GM18868 (cell line): ENCODE results near the gene SPTA1.

Experiments
- ATAC-seq: cut with Tn5 transposase; IDR thresholded peaks from one replicate; pipeline ENCODE4 v1.9.1; 2021; ENCODE audit warnings: mild to moderate bottlenecking, moderate library complexity; ENCODE audit not compliant: unreplicated experiment

The SPTA1 gene

DNA sequence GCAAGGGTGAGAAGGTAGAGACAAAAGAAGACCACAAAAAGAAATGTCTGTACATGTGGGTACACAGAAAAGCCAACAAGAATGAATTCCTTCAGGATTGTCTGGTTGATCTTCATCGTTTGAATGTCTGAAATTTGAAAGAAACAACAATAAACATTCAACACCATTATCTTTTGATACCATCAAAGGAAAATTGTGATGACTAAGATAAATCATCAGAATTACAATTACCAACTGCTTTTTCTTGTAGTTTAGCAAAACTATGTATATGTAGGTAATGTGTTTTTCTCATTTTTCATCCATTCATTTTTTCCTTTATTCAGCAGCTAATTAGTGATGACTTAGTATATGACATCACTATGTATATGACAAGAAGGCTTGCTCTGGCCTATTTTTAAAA is 106.8 kb downstream of the SPTA1 start, which contains the start of gene OR10X1:
Gene OR10X1, minus strand, starts transcription at position 167 of the 400 bp plus-strand sequence. Its CDS starts 0 bp downstream, at position 167.
- no peak for ATAC-seq

DNA sequence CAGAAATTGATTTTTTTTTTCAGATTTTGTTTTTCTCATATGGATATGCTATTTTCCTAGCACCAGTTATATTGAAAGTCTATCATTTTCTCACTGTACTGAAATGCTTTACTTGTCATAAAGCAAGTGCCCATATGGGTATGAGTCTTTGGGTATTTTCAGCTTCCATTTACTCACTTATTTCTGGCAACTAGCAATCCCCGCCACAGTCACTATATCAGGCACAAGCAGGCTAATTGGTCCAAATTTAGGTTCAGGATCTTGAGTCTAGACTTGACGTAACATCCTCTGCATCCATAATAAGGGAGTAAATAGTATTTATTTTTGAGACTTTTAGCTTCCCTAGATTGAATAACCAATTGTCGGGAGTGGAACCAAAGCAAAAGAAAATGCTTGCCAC is 109.0 kb downstream of the SPTA1 start:
- ATAC-seq, result no peak

DNA sequence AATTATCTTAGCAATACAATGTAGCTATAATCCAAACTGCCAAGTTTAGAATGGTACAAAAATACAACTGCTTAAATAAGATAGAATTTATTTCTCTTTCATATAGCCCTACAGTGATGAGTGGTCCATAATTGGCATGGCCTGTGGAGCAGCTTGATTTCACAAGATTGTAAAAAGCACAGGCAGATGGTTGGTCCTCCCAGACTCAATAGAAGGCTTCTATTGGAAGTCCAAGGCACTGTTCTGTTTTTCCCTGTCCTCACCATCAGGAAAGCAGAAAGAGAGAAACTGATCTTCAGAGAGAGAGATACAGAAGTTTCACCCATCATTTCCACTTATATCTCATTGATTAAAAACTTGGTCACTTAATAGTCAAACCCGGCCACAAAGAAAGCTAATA is 114.3 kb downstream of the SPTA1 start:
- ATAC-seq, result no peak

DNA sequence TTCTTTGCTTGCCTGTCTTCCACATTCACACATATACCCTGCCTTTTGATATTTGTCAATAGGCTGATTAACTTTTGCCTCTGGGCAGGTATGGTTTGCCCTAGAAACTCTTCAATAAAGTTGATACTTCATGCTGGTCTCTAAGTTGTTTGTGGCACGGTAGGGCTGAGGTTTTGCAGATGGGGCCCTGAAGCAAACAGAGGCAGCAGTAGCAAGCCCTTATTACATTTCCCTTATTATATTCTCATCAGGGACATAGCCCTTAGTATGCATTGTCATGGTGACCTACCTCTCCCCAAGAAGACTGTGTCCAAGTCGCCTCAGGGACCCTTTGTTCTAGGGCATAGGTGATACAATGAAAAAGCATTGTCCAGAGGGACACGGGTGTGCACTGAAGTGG is 116.0 kb downstream of the SPTA1 start, which contains the start of gene OR6P1:
Gene OR6P1, minus strand, starts transcription at position 101 of the 400 bp plus-strand sequence. CDS start 6,976 bp downstream, outside the sequence.
- no peak for ATAC-seq

DNA sequence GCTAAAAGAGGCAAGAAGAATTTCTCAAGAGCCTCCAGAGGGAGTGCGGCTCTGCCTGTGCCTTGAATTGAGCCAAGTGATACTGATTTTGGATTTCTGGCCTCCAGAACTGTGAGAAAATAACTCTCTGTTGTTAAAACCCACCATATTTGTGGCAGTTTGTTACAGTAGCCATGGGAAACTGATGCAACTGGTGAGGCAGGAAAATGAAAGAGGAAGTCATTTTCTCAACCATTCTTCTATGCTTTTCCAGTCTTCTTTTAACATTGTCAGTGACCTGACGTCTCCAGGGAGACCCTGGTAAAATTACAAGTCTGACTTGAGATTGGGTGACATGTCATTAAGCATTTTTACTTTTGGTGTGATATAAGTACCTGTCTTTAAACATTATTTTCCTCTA is 121.9 kb downstream of the SPTA1 start:
- no peak for ATAC-seq

DNA sequence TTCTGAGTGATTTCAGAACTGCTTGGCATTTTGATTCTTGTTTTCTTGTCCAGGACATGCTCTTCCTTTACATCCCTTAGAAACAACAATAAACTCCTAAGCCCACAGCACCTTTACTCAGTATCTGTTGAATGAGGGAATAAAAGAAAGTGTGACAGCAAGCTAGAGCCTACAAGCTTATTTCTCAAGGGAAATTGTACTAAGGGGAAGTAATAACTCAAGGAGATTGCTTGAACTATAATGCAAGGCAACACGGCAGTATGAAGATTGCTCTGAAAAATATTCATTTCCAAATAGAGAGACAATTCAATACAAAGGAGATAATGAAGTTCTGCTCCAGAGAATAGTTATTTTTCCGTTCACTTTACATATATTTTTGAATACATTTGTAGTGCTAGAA is 122.7 kb downstream of the SPTA1 start:
- no peak for ATAC-seq
